Hematopoietic multipotent progenitor cell treated with erythropoietin and hydrocortisone succinate and interleukin-3 and kit ligand, for 8 days (in vitro differentiated cells): Measurements from ENCODE around the gene TRIOBP.

Experiments
- DNase-seq: peaks from one replicate; pipeline ENCODE4 v3.0.0-alpha.2; 2015

Gene TRIOBP

GRCh38 chr22:37752189-37753087 is 55.6 kb downstream of the TRIOBP start:
- DNase-seq = no peak

GRCh38 chr22:37753746-37754145 is 56.9 kb downstream of the TRIOBP start:
- no peak for DNase-seq

DNA sequence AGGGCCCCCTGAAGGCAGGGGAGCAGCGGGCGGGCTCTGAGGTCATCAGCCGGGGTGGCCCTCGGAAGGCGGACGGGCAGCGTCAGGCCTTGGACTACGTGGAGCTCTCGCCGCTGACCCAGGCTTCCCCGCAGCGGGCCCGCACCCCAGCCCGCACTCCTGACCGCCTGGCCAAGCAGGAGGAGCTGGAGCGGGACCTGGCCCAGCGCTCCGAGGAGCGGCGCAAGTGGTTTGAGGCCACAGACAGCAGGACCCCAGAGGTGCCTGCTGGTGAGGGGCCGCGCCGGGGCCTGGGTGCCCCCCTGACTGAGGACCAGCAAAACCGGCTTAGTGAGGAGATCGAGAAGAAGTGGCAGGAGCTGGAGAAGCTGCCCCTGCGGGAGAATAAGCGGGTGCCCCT is 60.8 kb downstream of the TRIOBP start:
- no peak for DNase-seq

- no peak for DNase-seq
Measured at GRCh38 chr22:37758694-37759093, 61.8 kb downstream of the TRIOBP start.

- no peak for DNase-seq
Measured at GRCh38 chr22:37759281-37759680, 62.4 kb downstream of the TRIOBP start.

DNA sequence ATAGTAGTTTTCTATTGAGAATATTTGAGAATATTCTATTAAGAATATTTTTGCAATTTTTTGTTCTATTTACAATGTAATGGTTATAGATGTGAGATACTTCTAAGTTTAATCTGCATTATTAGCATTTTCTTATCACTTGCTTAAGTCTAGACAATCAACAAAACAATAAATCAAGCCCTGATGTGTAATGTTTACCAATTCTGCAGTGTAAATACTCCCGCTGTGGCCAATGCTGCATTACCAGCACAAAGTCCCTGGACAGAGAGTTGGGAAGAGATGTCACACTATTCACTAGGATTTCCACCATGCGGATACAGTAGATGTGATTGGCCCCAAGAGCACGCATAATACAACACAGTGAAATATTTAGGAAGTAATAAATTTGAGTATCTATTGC is 63.3 kb downstream of the TRIOBP start:
- DNase-seq = no peak

DNA sequence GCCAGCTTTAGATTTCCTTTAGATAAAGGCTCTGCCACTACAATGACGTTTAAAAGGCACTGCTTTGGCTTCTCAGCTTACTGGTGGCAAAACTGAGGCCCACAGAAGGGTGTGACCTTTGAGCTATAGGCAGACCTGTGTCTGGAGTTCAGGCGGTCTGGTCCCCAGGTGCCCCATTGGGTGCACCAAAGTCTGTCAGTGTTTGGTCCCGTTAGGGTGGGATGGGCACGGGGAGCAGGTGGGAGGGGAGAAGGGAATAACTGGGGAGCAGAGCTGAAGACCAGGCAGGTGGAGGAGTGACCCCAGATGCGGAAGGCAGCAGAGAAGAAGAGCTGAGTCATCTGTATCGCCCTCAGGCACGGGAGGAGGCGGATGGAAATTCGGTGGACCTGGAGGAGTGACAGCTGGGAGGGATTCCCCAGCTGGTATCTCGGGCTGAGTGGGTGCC is 65.6 kb downstream of the TRIOBP start:
- no peak for DNase-seq

DNA sequence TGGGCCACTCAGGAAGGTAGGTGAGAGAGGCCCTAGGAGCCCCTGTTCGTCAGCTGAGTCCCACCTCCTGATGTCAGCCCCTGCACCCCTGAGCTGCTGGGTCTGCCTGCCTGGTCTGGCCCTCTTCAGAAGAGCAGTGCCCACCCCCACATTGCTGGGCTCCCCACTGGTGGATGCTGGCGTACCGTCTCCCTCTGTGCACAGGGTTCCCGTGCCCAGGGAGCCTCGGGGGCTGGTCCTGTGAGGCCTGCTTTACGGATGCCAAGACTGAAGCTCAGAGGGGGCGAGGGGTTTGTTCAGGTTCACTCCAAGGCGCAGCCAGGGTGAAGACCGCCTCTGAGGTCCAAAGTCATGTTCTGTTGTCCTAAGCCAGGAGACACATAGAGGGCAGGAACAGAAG is 66.2 kb downstream of the TRIOBP start:
- no peak for DNase-seq

DNA sequence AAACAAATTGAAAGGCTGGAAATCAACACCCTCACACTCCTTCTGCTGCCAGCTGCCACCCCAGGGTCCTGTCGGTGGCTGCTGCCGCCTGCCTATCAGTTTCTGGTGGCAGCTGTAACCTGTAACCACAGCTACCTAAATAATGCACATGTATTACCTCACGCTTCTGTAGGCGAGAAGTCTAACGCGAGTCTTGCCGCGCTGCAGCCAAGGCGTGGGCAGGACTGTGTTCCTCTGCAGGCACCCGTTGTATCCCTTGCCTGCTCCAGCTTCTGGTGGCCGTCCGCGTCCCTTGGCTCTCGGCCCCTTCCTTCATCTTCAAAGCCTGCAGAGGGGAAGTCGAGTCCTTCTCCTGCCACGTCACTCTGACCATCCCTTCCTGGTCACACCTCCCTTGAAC is 66.8 kb downstream of the TRIOBP start:
- no peak for DNase-seq

GRCh38 chr22:37764622-37765021 is 67.8 kb downstream of the TRIOBP start:
- DNase-seq = no peak

- no peak for DNase-seq
Measured at GRCh38 chr22:37765498-37765897, 68.7 kb downstream of the TRIOBP start.

DNA sequence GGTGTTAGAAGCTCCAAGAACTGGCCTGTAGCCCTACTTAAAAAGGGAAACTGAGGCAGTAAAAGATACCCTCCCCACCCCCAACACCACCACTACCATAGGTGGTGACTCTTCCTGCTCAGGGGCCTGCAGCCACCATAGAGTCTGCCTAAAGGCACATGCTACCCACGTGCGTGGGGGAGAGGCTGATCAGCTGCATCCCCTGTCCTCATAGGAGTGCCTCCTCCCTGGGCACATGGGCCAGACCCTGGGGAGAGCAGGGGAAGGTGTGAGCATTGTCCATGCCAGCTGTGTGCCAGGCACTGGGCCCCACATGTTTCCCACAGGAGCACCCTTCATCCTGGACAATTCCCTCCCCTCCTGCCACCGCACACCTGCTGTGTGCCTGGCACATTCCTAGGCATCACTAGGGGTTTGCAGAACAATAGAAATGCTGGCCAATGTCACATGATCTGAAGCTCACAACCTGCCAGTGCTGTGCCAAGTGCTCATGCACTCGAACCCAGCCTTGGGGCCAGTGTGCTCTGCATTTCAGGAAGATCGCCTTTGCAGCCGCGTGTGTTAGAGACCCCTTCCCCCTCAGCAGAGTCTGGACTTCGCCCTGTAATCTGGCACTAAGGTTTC is 69.2 kb downstream of the TRIOBP start:
- no peak for DNase-seq

DNA sequence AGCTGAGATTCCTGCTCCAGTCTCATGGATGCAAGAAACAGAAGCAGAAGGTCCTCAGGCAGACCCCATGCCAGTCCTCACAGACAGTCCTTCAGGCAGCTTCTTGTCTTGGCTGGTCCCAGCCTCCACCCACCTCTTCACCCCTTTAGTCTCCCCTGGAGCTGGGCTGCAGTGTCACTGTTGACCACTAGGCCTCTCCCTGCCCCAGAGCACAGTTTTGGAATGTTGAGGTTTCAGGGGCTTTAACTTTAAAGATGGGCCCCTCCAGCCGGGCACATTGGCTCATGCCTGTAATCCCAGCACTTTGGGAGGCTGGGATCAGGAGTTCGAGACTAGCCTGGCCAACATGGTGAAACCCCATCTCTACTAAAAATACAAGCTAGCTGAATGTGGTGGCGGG is 71.4 kb downstream of the TRIOBP start:
- peak; percentile 19 for DNase-seq

GRCh38 chr22:37769056-37769455 is 72.2 kb downstream of the TRIOBP start:
- DNase-seq = no peak

GRCh38 chr22:37771081-37771480 is 74.2 kb downstream of the TRIOBP start:
- DNase-seq = no peak

GRCh38 chr22:37771702-37772427 is 75.0 kb downstream of the TRIOBP start:
- no peak for DNase-seq

GRCh38 chr22:37774728-37775127 is 77.9 kb downstream of the TRIOBP start:
- no peak for DNase-seq

DNA sequence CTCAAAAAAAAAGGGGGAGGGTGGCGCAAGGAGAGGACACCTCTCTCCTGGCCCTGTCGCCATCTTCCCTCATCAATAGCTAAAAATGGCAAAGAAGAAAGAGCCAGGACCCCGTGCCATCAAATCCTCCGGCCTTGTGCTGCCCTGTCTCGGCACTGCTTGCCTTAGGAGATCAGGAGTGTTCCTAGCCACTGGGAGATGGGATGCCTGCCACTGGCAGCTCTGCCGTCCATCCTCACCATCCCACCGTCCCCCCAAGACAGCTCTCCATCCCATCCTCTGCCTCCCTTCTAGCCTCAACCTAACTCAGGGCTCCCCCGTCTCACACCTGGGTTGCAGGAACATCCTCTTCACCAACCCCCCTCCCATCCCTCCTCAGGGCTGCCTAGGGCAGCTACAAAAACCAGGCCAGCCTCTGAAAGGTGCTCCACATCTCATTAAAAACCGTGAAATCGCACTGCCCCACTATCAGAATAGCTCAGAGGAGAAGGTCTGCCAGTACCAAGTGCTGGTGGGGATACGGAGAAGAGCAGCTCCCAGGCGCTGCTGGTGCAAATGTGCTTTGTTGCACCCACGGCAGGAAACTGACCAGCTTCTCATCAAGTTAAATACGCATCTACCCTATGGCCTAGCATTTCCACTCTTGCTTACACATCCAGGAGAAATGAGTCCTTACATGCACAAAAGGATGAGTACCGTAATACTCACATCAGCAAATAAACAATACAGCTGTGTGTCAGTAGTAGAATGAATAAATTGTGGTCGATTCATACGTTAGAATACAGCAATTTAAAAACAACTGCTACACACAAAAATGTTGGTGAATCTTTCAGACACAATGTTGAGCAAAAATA is 79.2 kb downstream of the TRIOBP start:
- no peak for DNase-seq

DNA sequence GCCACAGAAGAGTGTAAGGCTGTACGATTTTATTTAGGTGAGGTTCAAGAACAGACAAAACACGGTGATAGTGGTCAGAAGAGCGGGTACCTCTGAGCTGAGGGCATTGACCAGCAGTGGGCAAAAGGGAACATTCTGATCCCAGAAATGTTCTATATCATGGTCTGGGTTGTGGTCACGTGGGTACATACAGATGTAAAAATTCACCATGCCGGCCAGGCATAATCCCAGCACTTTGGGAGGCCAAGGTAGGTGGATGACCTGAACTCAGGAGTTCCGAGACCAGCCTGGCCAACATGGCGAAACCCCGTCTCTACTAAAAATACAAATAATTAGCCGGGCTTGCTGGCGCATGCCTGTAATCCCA is 79.8 kb downstream of the TRIOBP start:
- DNase-seq = no peak

- peak; percentile 50 for DNase-seq
Measured at GRCh38 chr22:37777122-37777687, 80.4 kb downstream of the TRIOBP start.

GRCh38 chr22:37778370-37779009 is 81.6 kb downstream of the TRIOBP start:
- DNase-seq = no peak
